AG08396 (cell line): ENCODE measurements around the gene KRT17.
"Not testable (repeated sequence)": the region's sequence is repeated elsewhere in the genome, so short reads cannot be mapped to it uniquely, and the experiment has no call there.

Experiments
- DNase-seq: peaks from one replicate; pipeline ENCODE4 v3.0.0; 2012; ENCODE audit warnings: low spot score, mixed read lengths

Gene KRT17

GRCh38 chr17:41653892-41654677 is 29.7 kb upstream of the KRT17 start:
- DNase-seq = no peak

- no peak for DNase-seq
Observed at GRCh38 chr17:41653421-41653820, 29.0 kb upstream of the KRT17 start.

- no peak for DNase-seq
Observed at GRCh38 chr17:41652461-41652970, 28.1 kb upstream of the KRT17 start.

- DNase-seq = peak; percentile 51
Observed at GRCh38 chr17:41651625-41652460, 27.5 kb upstream of the KRT17 start.

GRCh38 chr17:41650794-41651624 is 26.6 kb upstream of the KRT17 start:
- no peak for DNase-seq

GRCh38 chr17:41649923-41650519 is 25.6 kb upstream of the KRT17 start:
- no peak for DNase-seq

- peak; percentile 91 for DNase-seq
Observed at GRCh38 chr17:41648411-41649195, 24.2 kb upstream of the KRT17 start.

GRCh38 chr17:41647940-41648410 is 23.6 kb upstream of the KRT17 start:
- DNase-seq = peak; percentile 91

GRCh38 chr17:41647038-41647813 is 22.9 kb upstream of the KRT17 start:
- no peak for DNase-seq

- no peak for DNase-seq
Observed at GRCh38 chr17:41642252-41643156, 18.1 kb upstream of the KRT17 start.

GRCh38 chr17:41640596-41640995 is 16.2 kb upstream of the KRT17 start:
- not testable (repeated sequence) for DNase-seq

- DNase-seq = no peak
Observed at GRCh38 chr17:41639492-41640473, 15.4 kb upstream of the KRT17 start.

GRCh38 chr17:41638941-41639340 is 14.6 kb upstream of the KRT17 start:
- no peak for DNase-seq

- no peak for DNase-seq
Observed at GRCh38 chr17:41638194-41638593, 13.8 kb upstream of the KRT17 start.

GRCh38 chr17:41636652-41637051 is 12.3 kb upstream of the KRT17 start:
- DNase-seq = no peak

- DNase-seq = no peak
Observed at GRCh38 chr17:41635121-41636097, 11.0 kb upstream of the KRT17 start.
